HL-60 (cell line): ENCODE results near the gene CYP24A1.

Source experiments
- DNase-seq, 2 experiments: peaks; one replicate each; pipeline ENCODE4 v3.0.0-alpha.2; 2010 to 2020; ENCODE audit warnings: low read depth in 1 of 2, low spot score in 1 of 2
- H3K27ac ChIP-seq: fragments of 250-450 bp; sonication (Bioruptor Pico); replicated peaks from 2 replicates; pipeline ENCODE4 v1.5.1; 2020; ENCODE audit warnings: mild to moderate bottlenecking, moderate library complexity
- H3K27me3 ChIP-seq: fragments of 250-450 bp; sonication (Bioruptor Pico); 2 replicates; pipeline ENCODE4 v1.5.1; 2021; ENCODE audit warnings: mild to moderate bottlenecking, moderate library complexity; ENCODE audit not compliant: insufficient read depth, poor library complexity, severe bottlenecking
- H3K4me3 ChIP-seq: replicated peaks from 2 replicates; pipeline ENCODE4 v1.5.1; 2011; ENCODE audit warnings: mild to moderate bottlenecking, control low read depth, low read length; ENCODE audit not compliant: insufficient read depth
- GABPA ChIP-seq: IDR thresholded peaks from 2 replicates; pipeline ENCODE4 v1.6.1; 2012; ENCODE audit warnings: low read depth
- POLR2AphosphoS5 ChIP-seq: IDR thresholded peaks from 2 replicates; pipeline ENCODE4 v1.6.1; 2012; ENCODE audit warnings: low read depth
- REST ChIP-seq: IDR thresholded peaks from 2 replicates; pipeline ENCODE4 v1.6.1; 2012; ENCODE audit warnings: low read depth; ENCODE audit not compliant: insufficient replicate concordance
- SPI1 ChIP-seq: IDR thresholded peaks from 2 replicates; pipeline ENCODE4 v1.6.1; 2012; ENCODE audit warnings: low read depth, mild to moderate bottlenecking, borderline replicate concordance
- TF ChIP-seq, protein P1 (sequence below): IDR thresholded peaks from one replicate; pipeline ENCODE4 v1.5.1; 2011; ENCODE audit warnings: low read length, control low read depth, inconsistent platforms; ENCODE audit not compliant: insufficient read depth

Gene CYP24A1

GRCh38 chr20:54122681-54123586 lies 50.9 kb downstream of the CYP24A1 start:
- H3K27me3 ChIP-seq: no peaks in the 10 kb centered on the region
- DNase-seq: no peak
- H3K4me3 ChIP-seq: no peak overlapping the region
- H3K27ac ChIP-seq: no peak overlapping the region
- TF ChIP-seq, protein P1, sequence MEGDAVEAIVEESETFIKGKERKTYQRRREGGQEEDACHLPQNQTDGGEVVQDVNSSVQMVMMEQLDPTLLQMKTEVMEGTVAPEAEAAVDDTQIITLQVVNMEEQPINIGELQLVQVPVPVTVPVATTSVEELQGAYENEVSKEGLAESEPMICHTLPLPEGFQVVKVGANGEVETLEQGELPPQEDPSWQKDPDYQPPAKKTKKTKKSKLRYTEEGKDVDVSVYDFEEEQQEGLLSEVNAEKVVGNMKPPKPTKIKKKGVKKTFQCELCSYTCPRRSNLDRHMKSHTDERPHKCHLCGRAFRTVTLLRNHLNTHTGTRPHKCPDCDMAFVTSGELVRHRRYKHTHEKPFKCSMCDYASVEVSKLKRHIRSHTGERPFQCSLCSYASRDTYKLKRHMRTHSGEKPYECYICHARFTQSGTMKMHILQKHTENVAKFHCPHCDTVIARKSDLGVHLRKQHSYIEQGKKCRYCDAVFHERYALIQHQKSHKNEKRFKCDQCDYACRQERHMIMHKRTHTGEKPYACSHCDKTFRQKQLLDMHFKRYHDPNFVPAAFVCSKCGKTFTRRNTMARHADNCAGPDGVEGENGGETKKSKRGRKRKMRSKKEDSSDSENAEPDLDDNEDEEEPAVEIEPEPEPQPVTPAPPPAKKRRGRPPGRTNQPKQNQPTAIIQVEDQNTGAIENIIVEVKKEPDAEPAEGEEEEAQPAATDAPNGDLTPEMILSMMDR: no peak
- TF ChIP-seq GABPA (no peak), POLR2AphosphoS5 (no peak), REST (no peak), SPI1 (no peak)

GRCh38 chr20:54122189-54122588 lies 51.6 kb downstream of the CYP24A1 start:
- Histone ChIP-seq H3K4me3 (no peak overlapping the region), H3K27me3 (no peaks in the 10 kb centered on the region), H3K27ac (no peak overlapping the region)
- DNase-seq: no peak
- TF ChIP-seq SPI1 (no peak), GABPA (no peak), REST (no peak), POLR2AphosphoS5 (no peak)
- TF ChIP-seq, protein P1: no peak

DNA sequence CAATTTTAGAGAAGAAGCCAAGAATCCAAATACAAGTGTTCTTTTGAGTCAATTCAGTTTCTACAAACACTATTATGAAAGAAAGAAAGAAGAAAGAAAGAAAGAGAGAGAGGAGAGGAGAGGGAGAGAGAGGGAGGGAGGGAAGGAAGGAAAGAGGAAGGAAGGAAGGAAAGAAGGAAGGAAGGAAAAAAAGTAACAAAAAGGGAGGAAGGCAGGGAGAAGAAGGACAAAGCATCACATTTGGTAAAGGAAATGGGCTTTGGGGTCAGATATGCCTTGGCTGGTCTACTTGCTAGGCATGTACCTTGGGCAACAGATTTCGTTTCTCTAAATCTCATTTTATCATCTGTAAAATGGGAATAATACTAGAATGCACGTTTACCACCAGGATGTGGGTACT lies 54.0 kb downstream of the CYP24A1 start:
- Histone ChIP-seq H3K27ac (no peak overlapping the region), H3K4me3 (no peak overlapping the region), H3K27me3 (no peaks in the 10 kb centered on the region)
- no peak for DNase-seq
- TF ChIP-seq GABPA: no peak
- TF ChIP-seq, protein P1: no peak
- no peak for TF ChIP-seq SPI1
- no peak for TF ChIP-seq POLR2AphosphoS5
- TF ChIP-seq REST: no peak
